ENCODE data around the gene CD300H.

CD300H gene

DNA sequence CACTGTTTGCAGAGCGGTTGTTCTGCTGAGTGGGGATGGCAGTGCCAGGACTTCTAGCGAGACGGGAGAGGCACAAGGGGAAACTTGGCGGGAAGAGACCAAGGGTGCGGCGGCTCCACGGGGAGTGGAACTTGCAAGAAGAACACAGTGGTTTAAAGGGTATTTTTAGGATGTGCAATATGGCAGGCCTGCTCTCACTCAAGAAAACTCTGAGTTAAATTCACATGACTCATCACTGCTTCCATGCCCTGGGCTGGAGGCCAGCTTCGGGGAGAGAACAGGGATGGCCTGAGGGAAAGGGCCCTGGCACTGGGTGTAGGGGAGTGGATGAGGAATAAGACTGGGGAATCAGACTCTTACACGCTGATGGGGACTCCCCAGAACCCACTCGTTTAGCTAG is 38.1 kb upstream of the CD300H start:
- peak; percentile 23 for DNase-seq (ENCODE audit: low read depth, low spot score)
- TF ChIP-seq, protein P1, sequence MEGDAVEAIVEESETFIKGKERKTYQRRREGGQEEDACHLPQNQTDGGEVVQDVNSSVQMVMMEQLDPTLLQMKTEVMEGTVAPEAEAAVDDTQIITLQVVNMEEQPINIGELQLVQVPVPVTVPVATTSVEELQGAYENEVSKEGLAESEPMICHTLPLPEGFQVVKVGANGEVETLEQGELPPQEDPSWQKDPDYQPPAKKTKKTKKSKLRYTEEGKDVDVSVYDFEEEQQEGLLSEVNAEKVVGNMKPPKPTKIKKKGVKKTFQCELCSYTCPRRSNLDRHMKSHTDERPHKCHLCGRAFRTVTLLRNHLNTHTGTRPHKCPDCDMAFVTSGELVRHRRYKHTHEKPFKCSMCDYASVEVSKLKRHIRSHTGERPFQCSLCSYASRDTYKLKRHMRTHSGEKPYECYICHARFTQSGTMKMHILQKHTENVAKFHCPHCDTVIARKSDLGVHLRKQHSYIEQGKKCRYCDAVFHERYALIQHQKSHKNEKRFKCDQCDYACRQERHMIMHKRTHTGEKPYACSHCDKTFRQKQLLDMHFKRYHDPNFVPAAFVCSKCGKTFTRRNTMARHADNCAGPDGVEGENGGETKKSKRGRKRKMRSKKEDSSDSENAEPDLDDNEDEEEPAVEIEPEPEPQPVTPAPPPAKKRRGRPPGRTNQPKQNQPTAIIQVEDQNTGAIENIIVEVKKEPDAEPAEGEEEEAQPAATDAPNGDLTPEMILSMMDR (IDR thresholded peaks at IDR 0.05; ENCODE audit: low read depth, low read length) = no peak
- no peak overlapping the region for H3K4me3 ChIP-seq (ENCODE audit: low read depth, low read length)
- in situ Hi-C loops (cut with HindIII; ENCODE audit: low sequenced_read_pairs) = no loop called here

DNA sequence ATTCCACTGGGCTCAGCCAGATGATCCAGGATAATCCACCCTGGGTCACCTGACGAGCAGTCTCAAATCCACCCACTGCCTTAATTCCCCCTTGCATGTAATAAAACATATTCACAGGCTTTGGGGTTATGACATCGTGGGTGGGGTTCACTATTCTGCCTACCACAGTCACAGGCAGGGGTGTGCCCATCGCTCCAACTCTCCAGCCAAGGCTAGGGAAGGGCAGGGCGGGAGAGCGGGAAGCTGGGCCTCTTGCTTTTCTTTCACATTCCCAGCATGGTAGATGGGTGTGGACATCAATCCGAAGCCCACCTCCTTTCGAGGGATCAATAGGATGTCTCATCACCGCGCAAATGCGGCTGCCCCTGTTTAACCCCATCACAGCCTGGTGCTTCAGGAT is 37.5 kb upstream of the CD300H start:
- in situ Hi-C loops (cut with HindIII; ENCODE audit: low sequenced_read_pairs) = no loop called here
- TF ChIP-seq, protein P1 (IDR thresholded peaks at IDR 0.05; ENCODE audit: low read depth, low read length) = no peak
- H3K4me3 ChIP-seq (ENCODE audit: low read depth, low read length) = no peak overlapping the region
- no peak for DNase-seq (ENCODE audit: low read depth, low spot score)

DNA sequence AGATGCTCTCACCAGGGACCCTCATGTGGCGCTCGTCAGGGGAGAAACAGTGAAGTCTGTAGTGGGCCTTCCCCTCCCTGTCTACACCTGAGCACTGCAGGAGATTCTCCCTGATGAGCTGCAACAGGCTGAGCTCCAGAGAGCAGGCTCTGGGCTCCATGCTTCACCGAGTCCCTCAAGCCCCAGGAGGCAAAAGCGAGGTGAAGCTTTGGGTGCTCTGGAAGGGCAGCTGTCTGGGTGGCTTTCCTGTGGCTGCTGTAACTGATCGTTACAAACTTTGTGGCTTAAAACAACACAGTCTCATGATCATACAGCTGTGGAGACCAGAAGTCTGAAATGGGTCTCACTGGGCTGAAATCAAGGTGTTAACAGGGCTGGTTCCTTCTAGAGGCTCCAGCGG is 36.9 kb upstream of the CD300H start:
- TF ChIP-seq, protein P1 (IDR thresholded peaks at IDR 0.05; ENCODE audit: low read depth, low read length) = no peak
- in situ Hi-C loops (cut with HindIII; ENCODE audit: low sequenced_read_pairs) = no loop called here
- no peak overlapping the region for H3K4me3 ChIP-seq (ENCODE audit: low read depth, low read length)
- no peak for DNase-seq (ENCODE audit: low read depth, low spot score)

GRCh38 chr17:74603746-74604145 is 36.4 kb upstream of the CD300H start:
- H3K4me3 ChIP-seq (ENCODE audit: low read depth, low read length) = no peak overlapping the region
- no peak for DNase-seq (ENCODE audit: low read depth, low spot score)
- in situ Hi-C loops (cut with HindIII; ENCODE audit: low sequenced_read_pairs) = no loop called here

DNA sequence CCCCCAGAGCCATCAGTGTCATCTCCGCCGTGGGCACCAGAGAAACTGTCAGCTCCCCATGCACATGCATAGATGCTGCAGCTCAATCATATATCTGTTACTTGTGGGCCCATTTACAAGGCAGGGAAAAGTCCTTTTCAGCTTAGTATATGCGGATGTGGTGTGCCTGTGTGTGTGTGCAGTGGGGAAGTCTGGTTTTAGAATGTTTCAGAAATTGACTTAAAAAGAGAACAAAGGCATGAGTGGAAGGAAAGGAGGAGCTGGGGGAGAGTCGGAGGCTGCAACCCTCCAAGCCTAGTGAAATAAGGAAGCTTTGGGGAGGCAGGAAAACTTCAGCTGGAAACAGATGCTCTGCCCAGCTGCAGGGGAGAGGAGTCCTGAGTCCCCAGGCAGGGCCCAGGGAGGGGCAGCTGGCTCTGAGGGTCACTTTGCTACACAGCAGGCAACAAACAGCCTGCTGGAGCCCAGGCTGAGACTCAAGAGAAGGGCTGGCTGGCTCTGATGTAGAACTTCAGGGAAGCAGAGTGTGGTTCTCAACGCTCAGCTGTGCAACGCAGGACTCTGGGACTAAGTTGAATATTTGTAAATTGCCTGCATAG is 35.8 kb upstream of the CD300H start:
- in situ Hi-C loops (cut with HindIII; ENCODE audit: low sequenced_read_pairs) = no loop called here
- H3K4me3 ChIP-seq (ENCODE audit: low read depth, low read length) = no peak overlapping the region
- DNase-seq (ENCODE audit: low read depth, low spot score) = no peak
- TF ChIP-seq, protein P1 (IDR thresholded peaks at IDR 0.05; ENCODE audit: low read depth, low read length) = no peak

More at GRCh38 chr17:74603746-74604145, 36.4 kb upstream of the CD300H start:
- TF ChIP-seq, protein P1 (IDR thresholded peaks at IDR 0.05; ENCODE audit: low read depth, low read length) = no peak

GRCh38 chr17:74601944-74602572 is 34.7 kb upstream of the CD300H start:
- in situ Hi-C loops (cut with HindIII; ENCODE audit: low sequenced_read_pairs) = no loop called here
- TF ChIP-seq, protein P1 (IDR thresholded peaks at IDR 0.05; ENCODE audit: low read depth, low read length) = peak; percentile 66
- no peak overlapping the region for H3K4me3 ChIP-seq (ENCODE audit: low read depth, low read length)
- DNase-seq (ENCODE audit: low read depth, low spot score) = peak; percentile 8
